ENCODE data around the gene DNAL1.
"Not testable (repeated sequence)": the region's sequence is repeated elsewhere in the genome, so short reads cannot be mapped to it uniquely, and the experiment has no call there.

DNAL1 gene

GRCh38 chr14:73708076-73708475 is 63.3 kb downstream of the DNAL1 start:
- DNase-seq (ENCODE audit: low read depth), result not testable (repeated sequence)

DNA sequence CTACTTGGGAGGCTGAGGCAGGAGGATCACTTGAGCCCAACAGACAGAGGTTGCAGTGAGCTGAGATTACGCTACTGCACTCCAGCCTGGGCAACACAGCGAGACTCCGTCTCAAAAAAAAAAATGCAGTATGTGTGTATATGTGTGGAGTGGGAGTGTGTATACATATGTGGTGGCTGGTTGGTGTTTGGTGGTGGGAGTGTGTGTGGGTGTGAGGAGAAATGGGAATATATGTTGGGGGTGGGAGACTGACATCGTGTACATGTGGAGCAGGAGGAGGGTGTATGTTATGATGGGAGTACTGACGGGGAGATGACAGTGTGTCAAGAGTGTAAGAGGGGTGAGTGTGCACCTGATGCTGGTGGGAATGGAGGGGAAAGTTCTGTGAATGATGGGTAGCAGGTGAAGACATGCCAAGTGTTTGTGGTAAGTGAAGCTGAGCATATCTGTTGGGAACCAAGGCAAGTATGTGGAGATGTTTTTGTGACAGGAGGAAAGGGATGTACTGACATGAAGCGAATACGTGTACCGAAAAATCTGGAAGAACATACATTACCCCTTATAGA is 65.2 kb downstream of the DNAL1 start:
- no peak for DNase-seq (ENCODE audit: low read depth)

DNA sequence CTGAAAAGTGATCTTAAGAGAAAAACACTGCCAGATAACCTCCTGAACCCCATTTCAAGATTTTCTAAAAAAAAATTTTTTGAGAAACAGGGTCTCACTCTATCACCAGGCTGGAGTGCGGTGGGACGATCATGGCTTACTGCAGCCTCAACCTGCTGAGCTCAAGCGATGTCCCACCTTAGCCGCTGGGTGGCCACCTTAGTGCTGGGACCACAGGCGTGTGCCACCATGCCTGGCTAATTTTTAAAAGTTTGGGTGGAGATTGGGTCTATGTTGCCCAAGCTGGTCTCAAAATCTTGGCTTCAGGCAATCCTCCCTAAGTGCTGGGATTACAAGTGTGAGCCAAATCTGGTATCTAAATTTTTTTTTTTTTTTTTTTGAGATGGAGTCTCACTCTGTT is 66.0 kb downstream of the DNAL1 start:
- no peak for DNase-seq (ENCODE audit: low read depth)

- no peak for DNase-seq (ENCODE audit: low read depth)
Observed at GRCh38 chr14:73712071-73712506, 67.3 kb downstream of the DNAL1 start.

DNA sequence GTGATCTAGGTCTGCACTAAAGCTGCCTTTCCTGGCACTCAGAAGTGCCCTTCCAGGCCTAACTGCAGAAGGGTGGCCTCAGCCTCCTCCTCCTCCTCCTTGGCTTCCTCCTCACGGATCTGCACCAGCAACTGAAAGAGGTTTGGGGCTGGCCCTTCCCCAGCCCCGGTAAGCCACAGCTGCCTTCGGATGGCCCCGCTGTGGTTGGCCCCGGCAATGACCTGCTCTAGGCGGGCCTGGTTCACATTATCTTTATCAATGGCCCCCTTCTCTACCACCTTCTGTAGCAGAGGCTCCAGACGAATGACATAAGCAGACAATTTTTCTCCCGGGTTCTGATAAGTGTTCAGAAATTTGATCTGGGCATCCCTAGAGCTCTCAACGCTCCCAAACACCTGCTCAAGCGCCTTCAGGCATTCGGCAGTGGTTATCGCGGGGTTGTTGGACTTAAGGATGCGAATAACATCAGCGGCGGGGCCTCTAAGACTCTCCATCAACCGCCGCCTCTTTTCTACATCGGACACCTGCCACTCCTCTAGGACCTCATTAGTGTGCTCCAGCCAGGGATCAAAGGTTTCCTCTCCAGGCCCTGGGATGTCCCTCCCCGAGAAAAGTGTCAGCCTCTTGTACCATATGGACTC is 67.9 kb downstream of the DNAL1 start:
- no peak for DNase-seq (ENCODE audit: low read depth)

GRCh38 chr14:73713206-73713802 is 68.5 kb downstream of the DNAL1 start:
- DNase-seq (ENCODE audit: low read depth), result no peak

- DNase-seq (ENCODE audit: low read depth), result peak; percentile 81
Observed at GRCh38 chr14:73713803-73714655, 69.2 kb downstream of the DNAL1 start, which contains the start of gene PNMA1. Gene PNMA1 (minus strand): TSS chr14:73714384. CDS start chr14:73713639, 745 bp downstream.

DNA sequence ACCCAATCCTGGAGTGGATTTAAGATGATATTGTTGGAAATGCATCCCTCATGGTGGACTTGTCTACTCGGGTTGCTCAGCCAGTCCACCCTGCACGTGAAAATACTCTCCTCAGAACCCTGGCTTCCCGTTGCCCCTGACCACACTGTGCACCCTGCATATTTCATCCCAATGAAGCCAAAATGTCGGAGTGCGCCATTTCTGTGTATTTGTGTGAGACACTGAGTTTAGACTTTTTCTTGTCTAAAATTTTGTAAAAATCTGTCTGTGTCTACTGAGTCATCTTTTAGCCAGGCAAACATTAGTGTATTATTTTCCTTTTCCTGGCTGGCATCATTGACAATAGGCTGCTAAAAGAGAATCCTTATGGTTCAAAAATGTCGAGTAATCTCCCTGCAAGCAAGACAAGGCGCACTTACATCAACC is 69.9 kb downstream of the DNAL1 start:
- DNase-seq (ENCODE audit: low read depth), result no peak

DNA sequence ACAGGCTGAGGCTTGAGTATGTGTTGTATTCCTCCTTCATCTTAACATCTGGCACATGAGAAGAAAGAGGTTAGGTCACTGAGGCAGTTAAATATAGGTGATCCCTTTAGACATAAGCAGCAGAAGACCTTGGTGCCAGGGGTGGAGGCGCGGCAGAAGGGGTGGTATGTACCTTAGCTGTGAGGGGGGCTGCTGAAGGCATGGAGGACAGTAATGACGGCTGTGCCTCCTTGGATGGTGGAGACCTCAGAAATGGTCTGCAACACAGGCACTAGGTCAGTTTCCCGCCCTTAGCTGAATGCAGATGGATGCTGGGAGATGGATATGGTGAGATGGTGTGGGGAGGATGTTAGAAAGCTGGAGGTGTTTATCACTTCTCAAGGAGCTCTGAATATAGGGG is 70.9 kb downstream of the DNAL1 start:
- no peak for DNase-seq (ENCODE audit: low read depth)

GRCh38 chr14:73717266-73717665 is 72.5 kb downstream of the DNAL1 start:
- DNase-seq (ENCODE audit: low read depth), result no peak

DNA sequence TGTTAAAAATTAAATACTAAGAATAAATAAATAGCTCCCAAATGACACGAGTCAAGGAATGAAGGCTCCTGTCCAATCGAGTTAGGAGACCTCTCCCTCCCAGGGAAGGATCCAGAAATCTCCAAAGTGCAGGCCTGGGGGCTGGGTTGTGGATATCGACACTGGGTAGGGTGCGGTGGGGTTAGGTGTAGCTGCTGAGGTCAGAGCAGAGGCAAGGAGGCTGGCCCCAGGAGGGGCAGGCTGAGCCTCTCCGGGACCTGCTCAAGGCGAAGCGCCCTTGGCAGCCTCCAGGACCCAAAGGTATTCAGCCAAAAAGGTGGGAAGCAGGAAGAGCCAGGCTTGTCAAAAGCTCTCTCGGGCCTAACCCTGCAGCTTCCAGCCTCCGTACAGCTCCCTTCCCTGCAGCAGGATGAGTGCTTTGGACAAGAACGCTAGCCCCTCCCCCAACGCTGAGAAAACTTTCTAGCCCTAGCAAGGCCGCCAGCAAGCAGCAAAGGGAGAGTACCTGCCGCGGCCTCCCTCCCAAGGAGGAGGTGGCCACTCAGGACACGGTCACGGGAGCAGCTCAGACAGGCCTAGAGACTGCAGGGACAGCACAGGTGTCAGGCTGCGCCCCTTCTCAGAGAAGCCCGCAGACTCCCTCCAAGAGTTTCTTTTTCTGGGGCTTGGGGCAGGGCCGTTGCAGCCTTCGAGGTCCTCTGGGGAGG is 73.1 kb downstream of the DNAL1 start:
- no peak for DNase-seq (ENCODE audit: low read depth)

DNA sequence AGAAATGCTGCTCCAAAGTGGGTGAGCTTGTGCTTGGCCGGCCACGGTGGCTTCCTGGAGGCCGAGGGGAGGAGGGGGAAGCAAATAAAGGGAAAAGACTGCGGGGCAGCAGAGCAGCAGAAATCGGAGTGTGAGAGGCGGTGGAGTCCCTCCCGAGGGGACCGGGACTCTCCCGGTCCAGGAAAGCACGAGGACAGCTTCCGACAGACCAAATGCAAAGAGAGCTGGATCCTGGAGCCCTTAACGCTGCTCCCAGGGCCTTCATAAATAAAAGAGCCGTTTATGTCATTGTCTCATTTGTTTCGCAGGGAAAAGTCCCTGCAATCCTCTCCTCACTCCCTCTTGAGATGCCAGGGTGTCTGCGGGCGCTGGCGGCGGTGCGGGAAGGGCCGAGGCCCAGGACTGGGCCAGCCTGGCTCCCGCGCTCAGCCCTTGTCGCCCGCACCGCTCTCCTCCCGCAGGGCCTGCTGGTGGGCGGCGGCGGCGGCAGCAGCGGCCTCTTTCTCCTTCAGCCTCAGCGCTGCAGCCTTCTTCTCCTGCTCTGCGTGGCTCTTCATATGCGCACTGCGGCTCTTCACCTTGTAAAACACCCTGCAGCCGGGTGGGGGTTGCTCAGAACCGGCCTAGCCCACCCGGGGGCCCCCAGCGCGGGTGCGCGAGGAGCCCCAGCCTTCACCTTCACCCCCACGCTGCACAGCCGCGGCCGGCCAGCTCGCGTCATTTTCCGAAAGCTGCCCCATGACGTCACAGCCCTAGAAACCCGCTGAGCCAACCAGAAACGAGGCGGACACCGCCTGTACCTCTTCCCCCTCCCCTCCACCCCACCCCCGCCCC is 73.8 kb downstream of the DNAL1 start:
- no peak for DNase-seq (ENCODE audit: low read depth)

GRCh38 chr14:73719361-73719760 is 74.6 kb downstream of the DNAL1 start:
- no peak for DNase-seq (ENCODE audit: low read depth)

- no peak for DNase-seq (ENCODE audit: low read depth)
Observed at GRCh38 chr14:73719791-73720190, 75.0 kb downstream of the DNAL1 start.

GRCh38 chr14:73720636-73721035 is 75.8 kb downstream of the DNAL1 start:
- DNase-seq (ENCODE audit: low read depth), result no peak

DNA sequence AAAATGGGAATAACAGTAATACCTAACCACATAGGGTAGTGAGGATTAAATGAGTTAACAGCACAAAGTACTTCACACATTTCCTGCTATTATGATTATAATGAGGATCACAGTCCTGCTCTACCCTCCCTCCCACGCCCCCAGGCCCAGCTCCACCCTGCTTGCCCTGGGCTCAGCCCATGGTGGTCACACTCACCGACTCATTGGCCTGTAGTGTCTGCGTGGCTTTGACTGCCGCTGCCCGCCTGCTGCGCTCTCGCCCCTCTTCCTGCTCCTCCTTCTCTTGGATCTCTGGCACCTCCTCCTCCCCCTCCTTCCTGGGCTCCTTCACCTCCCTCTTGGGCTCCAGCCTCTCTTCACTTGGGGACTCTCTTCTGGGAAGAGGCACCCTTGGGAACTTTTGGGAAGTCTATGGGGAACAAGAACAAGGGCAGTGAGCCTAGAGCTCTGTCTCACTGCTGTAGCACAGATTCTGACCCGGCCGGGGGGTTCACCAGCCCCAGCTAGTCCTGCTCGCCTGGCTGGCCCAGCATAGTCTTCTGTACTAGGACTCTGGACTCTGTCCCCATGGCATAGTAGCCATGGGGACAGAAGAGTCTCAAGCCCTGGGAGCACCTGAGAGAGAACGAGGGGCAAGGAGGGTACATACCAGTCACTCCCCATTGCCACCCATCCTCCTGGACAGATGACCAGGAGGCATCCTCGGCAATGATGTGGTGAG is 76.5 kb downstream of the DNAL1 start:
- no peak for DNase-seq (ENCODE audit: low read depth)

GRCh38 chr14:73722581-73722980 is 77.8 kb downstream of the DNAL1 start:
- no peak for DNase-seq (ENCODE audit: low read depth)

GRCh38 chr14:73723406-73723796 is 78.6 kb downstream of the DNAL1 start:
- DNase-seq (ENCODE audit: low read depth), result no peak

- no peak for DNase-seq (ENCODE audit: low read depth)
Observed at GRCh38 chr14:73723797-73724661, 79.2 kb downstream of the DNAL1 start.

Data from activated T-cell treated with anti-CD3 and anti-CD28 coated beads for 24 hours (primary cell).